PC-3 (cell line): ENCODE measurements around the gene SPG11. TPM values are rescaled to one million over a fixed set of nuclear protein-coding genes. Genes with fewer than 3 reads are reported as not detected.

Experiments
- ATAC-seq: fragments of 200-7000 bp; cut with Tn5 transposase; 2 replicates; pipeline ENCODE4 v1.9.1; 2020; ENCODE audit warnings: mild to moderate bottlenecking, moderate library complexity
- BruUV-seq: library from RNA; stranded (reverse); fragments of 400-500 nt; replicated peaks from 2 replicates; lab custom pipeline; 2021; lab: Mats Ljungman, UMichigan
- CTCF ChIA-PET: fragments of 300-600 bp; sonication (Branson Sonifier 250); formaldehyde crosslinking; loops from one replicate; lab custom pipeline; 2022; ENCODE audit warnings: antibody characterized with exemption; lab: Charles Lee
- POLR2A ChIA-PET: fragments of 300-600 bp; sonication (Branson Sonifier 250); formaldehyde crosslinking; loops from one replicate; lab custom pipeline; 2022; ENCODE audit warnings: antibody characterized with exemption; ENCODE audit not compliant: unreplicated experiment; lab: Charles Lee
- DNase-seq: peaks from one replicate; pipeline ENCODE4 v3.0.0-alpha.2; 2015
- H2AFZ ChIP-seq: fragments of 300-600 bp; sonication (generic); 2 replicates; pipeline ENCODE4 v1.6.0; 2016; ENCODE audit warnings: antibody characterized with exemption, low read length
- H3F3A ChIP-seq: fragments of 300-600 bp; sonication (generic); one replicate; pipeline ENCODE4 v1.6.0; 2017; ENCODE audit warnings: antibody characterized with exemption, low read length, control low read depth, mild to moderate bottlenecking; ENCODE audit not compliant: unreplicated experiment
- H3K27ac ChIP-seq: fragments of 300-600 bp; sonication (generic); 2 replicates; pipeline ENCODE4 v1.5.1; 2016; ENCODE audit warnings: mild to moderate bottlenecking, low read length
- H3K27me3 ChIP-seq: fragments of 300-600 bp; sonication (generic); 2 replicates; pipeline ENCODE4 v1.6.1; 2016; ENCODE audit warnings: low read length, mixed read lengths
- H3K36me3 ChIP-seq: fragments of 300-600 bp; sonication (generic); 2 replicates; pipeline ENCODE4 v1.6.1; 2016; ENCODE audit warnings: low read depth, mixed run types, low read length, mixed read lengths
- H3K4me1 ChIP-seq: fragments of 300-600 bp; sonication (generic); 2 replicates; pipeline ENCODE4 v1.5.1; 2016; ENCODE audit warnings: low read length; ENCODE audit not compliant: insufficient read depth
- H3K4me2 ChIP-seq: fragments of 300-600 bp; sonication (generic); 2 replicates; pipeline ENCODE4 v1.6.0; 2016; ENCODE audit warnings: low read length
- H3K4me3 ChIP-seq: fragments of 300-600 bp; sonication (generic); 2 replicates; pipeline ENCODE4 v1.5.1; 2016; ENCODE audit warnings: mild to moderate bottlenecking, low read length, mixed read lengths
- H3K79me2 ChIP-seq: fragments of 300-600 bp; sonication (generic); 2 replicates; pipeline ENCODE4 v1.6.1; 2017; ENCODE audit warnings: low read length, mixed read lengths
- H3K9ac ChIP-seq: fragments of 300-600 bp; sonication (generic); 2 replicates; pipeline ENCODE4 v1.6.0; 2016; ENCODE audit warnings: mild to moderate bottlenecking, low read length
- H3K9me2 ChIP-seq: fragments of 300-600 bp; sonication (generic); replicated peaks from 2 replicates; pipeline ENCODE4 v1.6.1; 2016; ENCODE audit warnings: mixed run types, low read length, mixed read lengths
- H3K9me3 ChIP-seq: fragments of 300-600 bp; sonication (generic); 2 replicates; pipeline ENCODE4 v1.6.1; 2016; ENCODE audit warnings: low read length, mixed read lengths
- H4K20me1 ChIP-seq: fragments of 300-600 bp; sonication (generic); 2 replicates; pipeline ENCODE4 v1.6.1; 2016; ENCODE audit warnings: low read length, mixed read lengths
- EZH2 ChIP-seq: fragments of 300-600 bp; sonication (generic); IDR thresholded peaks from one replicate; pipeline ENCODE4 v1.6.1; 2017; ENCODE audit warnings: antibody characterized with exemption, mild to moderate bottlenecking, low read length; ENCODE audit not compliant: unreplicated experiment
- EZH2phosphoT487 ChIP-seq: fragments of 300-600 bp; sonication (generic); IDR thresholded peaks from 2 replicates; pipeline ENCODE4 v1.6.1; 2018; ENCODE audit warnings: mild to moderate bottlenecking, antibody characterized with exemption, low read length, borderline replicate concordance
- intact Hi-C: fragments of 100-400 bp; cut with micrococcal nuclease; formaldehyde crosslinking; loops from 2 replicates; pipeline ENCODE4 v1.9.0; 2023
- total RNA-seq: library from RNA; depleted of rRNA; stranded (reverse); fragments of >200 nt; gene quantifications from 2 replicates; pipeline ENCODE4 v1.2.3, GENCODE V29; 2014
- TF ChIP-seq, protein P1 (sequence below): fragments of 300-600 bp; sonication (generic); conservative IDR thresholded peaks from 2 replicates; pipeline ENCODE4 v1.5.1; 2017; ENCODE audit warnings: antibody characterized with exemption, low read depth, mild to moderate bottlenecking, low read length

Gene SPG11
- total RNA-seq, 1 experiment from 2014 or later, result 37.2 TPM

DNA sequence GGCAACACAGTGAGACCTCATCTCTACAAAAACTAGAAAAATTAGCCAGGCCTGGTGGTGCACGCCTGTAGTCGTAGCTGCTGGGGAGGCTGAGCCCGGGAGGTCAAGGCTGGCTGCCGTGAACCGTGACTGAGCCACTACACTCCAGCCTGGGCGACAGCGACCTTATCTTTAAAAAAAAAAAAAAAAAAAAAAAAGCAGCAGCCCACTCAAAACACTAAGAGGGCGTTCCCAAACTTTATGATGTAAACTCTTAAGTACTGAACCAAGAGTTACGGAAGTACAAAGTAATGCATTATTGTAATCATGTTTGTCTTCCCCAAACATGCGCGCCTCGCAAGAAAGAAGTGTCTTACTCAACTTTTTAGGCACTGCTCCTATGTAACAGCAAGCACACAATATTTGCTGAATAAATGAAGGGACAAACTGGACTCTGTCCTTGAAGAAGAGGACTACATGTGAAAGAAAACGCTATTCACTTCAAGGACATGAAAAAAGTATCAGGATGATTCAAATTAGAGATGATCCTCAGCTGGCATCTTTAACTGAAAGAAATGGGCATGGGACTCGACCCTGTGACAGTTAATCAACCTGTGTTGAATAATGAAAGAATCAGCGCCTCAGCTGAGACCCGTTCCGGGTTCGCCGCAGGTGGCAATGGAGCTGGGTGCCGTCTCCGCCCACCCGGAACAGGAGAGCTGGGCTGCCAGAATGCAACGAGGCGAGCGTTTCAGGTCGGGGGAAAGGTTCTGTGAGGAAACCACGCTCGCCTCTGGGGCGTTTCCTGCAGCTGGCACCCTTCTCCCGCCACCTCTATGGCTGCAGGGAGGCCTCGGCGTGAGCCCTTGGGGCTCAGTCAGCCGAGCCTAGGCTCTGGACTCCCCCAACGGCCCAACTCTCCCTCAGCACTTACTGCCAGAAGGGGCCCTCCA is 718 bp downstream of the SPG11 start:
- no peaks in the 10 kb centered on the region for H3F3A ChIP-seq
- ChIA-PET POLR2A (interaction anchor here (0.5 to 1.5 kb wide), 7 partner anchors 21 to 70 kb away, joined by 3 to 9 read pairs (median 4); partner anchors contain the start of genes B2M and PATL2), CTCF (interaction anchor here (0.6 to 2.3 kb wide), 8 partner anchors 21 to 455 kb away, joined by 3 to 46 read pairs (median 7); partner anchors contain the start of gene TRIM69)
- peaks cover 4% of the 10 kb centered on the region; the same call in 1 of the 2 replicates for H3K36me3 ChIP-seq
- DNase-seq (peak; percentile 71), ATAC-seq (peak; percentile 68)
- TF ChIP-seq EZH2phosphoT487 (no peak), EZH2 (no peak)
- TF ChIP-seq, protein P1, sequence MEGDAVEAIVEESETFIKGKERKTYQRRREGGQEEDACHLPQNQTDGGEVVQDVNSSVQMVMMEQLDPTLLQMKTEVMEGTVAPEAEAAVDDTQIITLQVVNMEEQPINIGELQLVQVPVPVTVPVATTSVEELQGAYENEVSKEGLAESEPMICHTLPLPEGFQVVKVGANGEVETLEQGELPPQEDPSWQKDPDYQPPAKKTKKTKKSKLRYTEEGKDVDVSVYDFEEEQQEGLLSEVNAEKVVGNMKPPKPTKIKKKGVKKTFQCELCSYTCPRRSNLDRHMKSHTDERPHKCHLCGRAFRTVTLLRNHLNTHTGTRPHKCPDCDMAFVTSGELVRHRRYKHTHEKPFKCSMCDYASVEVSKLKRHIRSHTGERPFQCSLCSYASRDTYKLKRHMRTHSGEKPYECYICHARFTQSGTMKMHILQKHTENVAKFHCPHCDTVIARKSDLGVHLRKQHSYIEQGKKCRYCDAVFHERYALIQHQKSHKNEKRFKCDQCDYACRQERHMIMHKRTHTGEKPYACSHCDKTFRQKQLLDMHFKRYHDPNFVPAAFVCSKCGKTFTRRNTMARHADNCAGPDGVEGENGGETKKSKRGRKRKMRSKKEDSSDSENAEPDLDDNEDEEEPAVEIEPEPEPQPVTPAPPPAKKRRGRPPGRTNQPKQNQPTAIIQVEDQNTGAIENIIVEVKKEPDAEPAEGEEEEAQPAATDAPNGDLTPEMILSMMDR, result no peak
- peak overlapping the region; percentile 93 for H3K9ac ChIP-seq
- H3K4me3 ChIP-seq, result peak overlapping the region; percentile 84
- TSS peak; percentile 68 for BruUV-seq
- peaks cover 21% of the 10 kb centered on the region for H3K79me2 ChIP-seq
- peak overlapping the region; percentile 84 for H2AFZ ChIP-seq
- H3K9me2 ChIP-seq, result no peaks in the 10 kb centered on the region
- H3K4me2 ChIP-seq, result peak overlapping the region; percentile 94
- intact Hi-C loops, result loop anchor here (1.0 to 2.0 kb wide), 3 partner anchors 49 to 76 kb away; partner anchors contain the start of genes B2M and PATL2
- H3K27me3 ChIP-seq, result no peaks in the 10 kb centered on the region
- H3K4me1 ChIP-seq, result peaks cover 16% of the 10 kb centered on the region; the same call in 1 of the 2 replicates
- H3K27ac ChIP-seq, result peak overlapping the region; percentile 69
- no peaks in the 10 kb centered on the region for H3K9me3 ChIP-seq
- H4K20me1 ChIP-seq, result no peaks in the 10 kb centered on the region

DNA sequence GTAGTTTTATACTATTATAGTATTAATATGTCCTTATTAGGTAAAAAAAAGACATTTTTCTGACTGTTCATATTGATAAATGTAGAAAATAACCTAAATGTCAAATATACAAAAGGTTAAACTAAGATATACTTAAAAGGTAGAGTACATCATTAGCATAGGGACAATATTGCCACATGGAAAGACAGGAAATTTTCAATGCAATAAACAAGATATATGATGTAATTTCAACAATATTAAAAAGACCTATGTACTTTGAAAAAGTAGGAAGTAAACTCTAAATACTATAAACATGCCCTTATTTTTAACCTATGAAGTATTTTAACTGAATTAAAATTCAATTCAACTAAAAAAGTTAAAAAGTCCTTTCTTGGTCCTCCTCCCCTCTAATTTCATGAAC is 1.9 kb downstream of the SPG11 start:
- Histone ChIP-seq H3K4me1 (peaks cover 16% of the 10 kb centered on the region; the same call in 1 of the 2 replicates), H3K27ac (no peak overlapping the region), H3K9me2 (no peaks in the 10 kb centered on the region), H3K36me3 (peaks cover 4% of the 10 kb centered on the region; the same call in 1 of the 2 replicates), H3F3A (no peaks in the 10 kb centered on the region), H3K9me3 (no peaks in the 10 kb centered on the region), H3K4me2 (peak overlapping the region; percentile 94), H4K20me1 (no peaks in the 10 kb centered on the region), H3K27me3 (no peaks in the 10 kb centered on the region), H3K4me3 (peak overlapping the region; percentile 84), H3K79me2 (peaks cover 21% of the 10 kb centered on the region), H2AFZ (no peak overlapping the region), H3K9ac (peak overlapping the region; percentile 93; the same call in 1 of the 2 replicates)
- CTCF ChIA-PET, result no interaction called here
- BruUV-seq, result no TSS peak
- POLR2A ChIA-PET, result no interaction called here
- intact Hi-C loops, result no loop called here
- TF ChIP-seq EZH2 (no peak), EZH2phosphoT487 (no peak)
- TF ChIP-seq, protein P1, result no peak
- ATAC-seq, result no peak
- DNase-seq, result no peak
